HepG2 (cell line): ENCODE measurements around the gene COPS4. TPM values are rescaled to one million over a fixed set of nuclear protein-coding genes. Genes with fewer than 3 reads are reported as not detected.
A peak's percentile ranks its signal among the peaks of the same experiment; 100 is the strongest.

Experiments used
- AKAP8 ChIP-seq: sonication (generic); formaldehyde crosslinking; IDR thresholded peaks from 2 replicates; pipeline ENCODE4 v1.5.1; 2020; ENCODE audit warnings: mild to moderate bottlenecking, missing genetic modification reagents
- DMAP1 ChIP-seq: IDR thresholded peaks from 2 replicates; pipeline ENCODE4 v1.6.1; 2016
- FLYWCH1 ChIP-seq: sonication (generic); formaldehyde crosslinking; IDR thresholded peaks from 2 replicates; pipeline ENCODE4 v1.8.1; 2023; ENCODE audit warnings: mild to moderate bottlenecking, missing genetic modification reagents
- GMEB1 ChIP-seq: sonication (generic); formaldehyde crosslinking; IDR thresholded peaks from 2 replicates; pipeline ENCODE4 v1.5.1; 2020; ENCODE audit warnings: missing genetic modification reagents, mild to moderate bottlenecking, borderline replicate concordance
- HIVEP1 ChIP-seq: sonication (generic); formaldehyde crosslinking; IDR thresholded peaks from 2 replicates; pipeline ENCODE4 v1.4.0; 2020; ENCODE audit warnings: mild to moderate bottlenecking, missing genetic modification reagents
- HMG20A ChIP-seq: IDR thresholded peaks from 2 replicates; pipeline ENCODE4 v1.6.1; 2016; ENCODE audit warnings: borderline replicate concordance
- HOXA7 ChIP-seq: sonication (generic); formaldehyde crosslinking; IDR thresholded peaks from 2 replicates; pipeline ENCODE4 v1.8.1; 2022; ENCODE audit warnings: mild to moderate bottlenecking, missing genetic modification reagents, moderate library complexity
- KLF13 ChIP-seq: sonication (generic); formaldehyde crosslinking; IDR thresholded peaks from 2 replicates; pipeline ENCODE4 v1.4.0; 2020; ENCODE audit warnings: mild to moderate bottlenecking, missing genetic modification reagents
- NFATC3 ChIP-seq: sonication (generic); formaldehyde crosslinking; IDR thresholded peaks from 2 replicates; pipeline ENCODE4 v1.5.1; 2020; ENCODE audit warnings: mild to moderate bottlenecking, missing genetic modification reagents
- NKX3-1 ChIP-seq: sonication (generic); formaldehyde crosslinking; IDR thresholded peaks from 2 replicates; pipeline ENCODE4 v1.5.0; 2020; ENCODE audit warnings: missing genetic modification reagents
- POGZ ChIP-seq: sonication (generic); formaldehyde crosslinking; IDR thresholded peaks from 2 replicates; pipeline ENCODE4 v1.4.0; 2020; ENCODE audit warnings: mild to moderate bottlenecking, missing genetic modification reagents
- SAFB2 ChIP-seq: sonication (generic); formaldehyde crosslinking; IDR thresholded peaks from 2 replicates; pipeline ENCODE4 v1.5.1; 2020; ENCODE audit warnings: missing genetic modification reagents, low read depth, mild to moderate bottlenecking, borderline replicate concordance
- SKI ChIP-seq: fragments of 450-650 bp; IDR thresholded peaks from one replicate; pipeline ENCODE4 v1.6.1; 2018; ENCODE audit warnings: mild to moderate bottlenecking; ENCODE audit not compliant: partially characterized antibody
- SP140L ChIP-seq: sonication (generic); formaldehyde crosslinking; IDR thresholded peaks from 2 replicates; pipeline ENCODE4 v1.4.0; 2020; ENCODE audit warnings: missing genetic modification reagents, borderline replicate concordance
- SP5 ChIP-seq: IDR thresholded peaks from 2 replicates; pipeline ENCODE4 v1.6.1; 2016; ENCODE audit warnings: low read depth, borderline replicate concordance
- SRY ChIP-seq: sonication (generic); formaldehyde crosslinking; IDR thresholded peaks from 2 replicates; pipeline ENCODE4 v1.8.0; 2022; ENCODE audit warnings: mild to moderate bottlenecking, missing genetic modification reagents
- SSRP1 ChIP-seq: IDR thresholded peaks from 2 replicates; pipeline ENCODE4 v1.6.1; 2016; ENCODE audit warnings: control low read depth
- THYN1 ChIP-seq: sonication (generic); formaldehyde crosslinking; IDR thresholded peaks from 2 replicates; pipeline ENCODE4 v1.8.1; 2023; ENCODE audit warnings: low read depth, mild to moderate bottlenecking, moderate library complexity, missing genetic modification reagents, borderline replicate concordance
- TMF1 ChIP-seq: sonication (generic); formaldehyde crosslinking; IDR thresholded peaks from 2 replicates; pipeline ENCODE4 v1.8.1; 2022; ENCODE audit warnings: low read depth, missing genetic modification reagents
- TRAFD1 ChIP-seq: sonication (generic); formaldehyde crosslinking; IDR thresholded peaks from 2 replicates; pipeline ENCODE4 v1.5.1; 2020; ENCODE audit warnings: missing genetic modification reagents, mild to moderate bottlenecking, borderline replicate concordance
- ZMYM2 ChIP-seq: sonication (generic); formaldehyde crosslinking; IDR thresholded peaks from 2 replicates; pipeline ENCODE4 v1.8.0; 2022; ENCODE audit warnings: mild to moderate bottlenecking, missing genetic modification reagents
- ZNF205 ChIP-seq: IDR thresholded peaks from 2 replicates; pipeline ENCODE4 v1.6.1; 2018; ENCODE audit warnings: missing biosample characterization, missing genetic modification reagents
- ZNF251 ChIP-seq: sonication (generic); formaldehyde crosslinking; IDR thresholded peaks from 2 replicates; pipeline ENCODE4 v1.9.0; 2021; ENCODE audit warnings: mild to moderate bottlenecking, missing genetic modification reagents
- ZNF484 ChIP-seq: sonication (generic); formaldehyde crosslinking; IDR thresholded peaks from 2 replicates; pipeline ENCODE4 v1.5.1; 2020; ENCODE audit warnings: mild to moderate bottlenecking, low read depth, missing genetic modification reagents, borderline replicate concordance
- ZNF616 ChIP-seq: sonication (generic); formaldehyde crosslinking; IDR thresholded peaks from 2 replicates; pipeline ENCODE4 v1.5.0; 2020; ENCODE audit warnings: low read depth, mild to moderate bottlenecking, missing genetic modification reagents
- ZNF660 ChIP-seq: sonication (generic); formaldehyde crosslinking; IDR thresholded peaks from 2 replicates; pipeline ENCODE4 v1.5.1; 2020; ENCODE audit warnings: mild to moderate bottlenecking, low read depth, missing genetic modification reagents, borderline replicate concordance
- ZNF709 ChIP-seq: sonication (generic); formaldehyde crosslinking; IDR thresholded peaks from 2 replicates; pipeline ENCODE4 v1.5.0; 2020; ENCODE audit warnings: mild to moderate bottlenecking, missing genetic modification reagents
- ZNF883 ChIP-seq: sonication (generic); formaldehyde crosslinking; IDR thresholded peaks from 2 replicates; pipeline ENCODE4 v1.5.1; 2020; ENCODE audit warnings: mild to moderate bottlenecking, missing genetic modification reagents; ENCODE audit errors: not compliant biosample characterization
- ZSCAN31 ChIP-seq: sonication (generic); formaldehyde crosslinking; IDR thresholded peaks from 2 replicates; pipeline ENCODE4 v1.5.0; 2020; ENCODE audit warnings: low read depth, mild to moderate bottlenecking, missing genetic modification reagents
- polyA plus RNA-seq, 8 experiments: library from polyadenylated mRNA; depleted of rRNA in 3 of 8; stranded (reverse) in 7 of 8; unstranded in 1 of 8; fragments of >200 nt; fragmentation: Illumina TruSeq in 4 of 8; extraction: Trizol in 4 of 8; gene quantifications; 2 replicates each; pipeline versions ENCODE4 v1.2.1 to v1.2.3, GENCODE V29; 2011 to 2016; ENCODE audit warnings: low read depth in 4 of 8, missing spikeins in 1 of 8, mixed read lengths in 1 of 8; ENCODE audit not compliant: insufficient read depth in 1 of 8
- total RNA-seq, 5 experiments: library from RNA; depleted of rRNA; stranded (reverse); fragments of >200 nt; fragmentation: Illumina TruSeq; extraction: Trizol; gene quantifications; 2 replicates each; pipeline ENCODE4 v1.2.3, GENCODE V29; 2016; ENCODE audit warnings: low read depth in 1 of 5

The COPS4 gene
- total and polyA plus RNA-seq, 2 of the 13 experiments (the other 11 are each of a cell fraction or from before 2014, with no cell fraction given): 28.8 to 52.5 TPM

- peak; percentile 87 for TF ChIP-seq GMEB1 (CRISPR knock-in tag)
- TF ChIP-seq POGZ (CRISPR knock-in tag): peak; percentile 97
- TF ChIP-seq ZNF883 (CRISPR knock-in tag): no peak
- TF ChIP-seq ZSCAN31 (CRISPR knock-in tag): no peak; the same call in 1 of the 2 replicates
- no peak for TF ChIP-seq HOXA7
- TF ChIP-seq HIVEP1: peak; percentile 61
- TF ChIP-seq NFATC3 (CRISPR knock-in tag): peak; percentile 38; the same call in 1 of the 2 replicates
- no peak for TF ChIP-seq ZNF660
- no peak; the same call in 1 of the 2 replicates for TF ChIP-seq SAFB2 (CRISPR knock-in tag)
- TF ChIP-seq SP5 (CRISPR knock-in tag): peak; percentile 55; the same call in 1 of the 2 replicates
- TF ChIP-seq FLYWCH1 (CRISPR knock-in tag): no peak
- no peak for TF ChIP-seq TRAFD1
- peak; percentile 88; the same call in 1 of the 2 replicates for TF ChIP-seq DMAP1 (CRISPR knock-in tag)
- TF ChIP-seq THYN1: no peak
- no peak for TF ChIP-seq AKAP8 (CRISPR knock-in tag)
- TF ChIP-seq SRY (CRISPR knock-in tag): 0 out of 2 replicates have a peak, but pooled peaks have one; percentile 38
- TF ChIP-seq ZNF251: 0 out of 2 replicates have a peak, but pooled peaks have one; percentile 76
- no peak for TF ChIP-seq KLF13 (CRISPR knock-in tag)
- peak; percentile 68; the same call in 1 of the 2 replicates for TF ChIP-seq ZNF709 (CRISPR knock-in tag)
- peak; percentile 84 for TF ChIP-seq SKI
- TF ChIP-seq ZMYM2 (CRISPR knock-in tag): peak; percentile 74
- TF ChIP-seq TMF1 (CRISPR knock-in tag): 0 out of 2 replicates have a peak, but pooled peaks have one; percentile 49
- peak; percentile 15; the same call in 1 of the 2 replicates for TF ChIP-seq HMG20A (CRISPR knock-in tag)
- TF ChIP-seq ZNF616 (CRISPR knock-in tag): 0 out of 2 replicates have a peak, but pooled peaks have one; percentile 55
- TF ChIP-seq NKX3-1 (CRISPR knock-in tag): no peak; the same call in 1 of the 2 replicates
- TF ChIP-seq ZNF484 (CRISPR knock-in tag): no peak
- TF ChIP-seq ZNF205 (CRISPR knock-in tag): 0 out of 2 replicates have a peak, but pooled peaks have one; percentile 13
- no peak for TF ChIP-seq SSRP1 (CRISPR knock-in tag)
- no peak for TF ChIP-seq SP140L (CRISPR knock-in tag)
Measured at GRCh38 chr4:83034630-83035494, at the start of gene COPS4 (continued).
